PFSK-1 (cell line): Measurements from ENCODE around the gene CPT1A.

ENCODE experiments used
- FOXP2 ChIP-seq: optimal IDR thresholded peaks from 2 replicates; pipeline ENCODE3; 2011; ENCODE audit warnings: borderline replicate concordance, control low read depth, inconsistent platforms; ENCODE audit not compliant: insufficient read depth; ENCODE audit errors: extremely low read length, extremely low read depth
- POLR2AphosphoS5 ChIP-seq: IDR thresholded peaks from 2 replicates; pipeline ENCODE4 v1.6.1; 2012; ENCODE audit warnings: low read depth, mild to moderate bottlenecking, control low read depth, low read length, moderate library complexity
- REST ChIP-seq, 2 experiments: IDR thresholded peaks; 2 replicates each; pipeline versions ENCODE4 v1.6.1 to v1.8.0; 2011 to 2012; ENCODE audit warnings: low read depth in 2 of 2, low read length in 2 of 2, control low read depth in 1 of 2, inconsistent platforms in 1 of 2, mild to moderate bottlenecking in 1 of 2, moderate library complexity in 1 of 2; ENCODE audit not compliant: insufficient read depth in 1 of 2
- SIN3A ChIP-seq: IDR thresholded peaks from 2 replicates; pipeline ENCODE4 v1.6.1; 2012; ENCODE audit warnings: mild to moderate bottlenecking, low read length, moderate library complexity, borderline replicate concordance; ENCODE audit not compliant: insufficient read depth
- TAF1 ChIP-seq: IDR thresholded peaks from 2 replicates; pipeline ENCODE4 v1.6.1; 2012; ENCODE audit warnings: low read length, control low read depth, borderline replicate concordance; ENCODE audit not compliant: insufficient read depth

CPT1A gene

GRCh38 chr11:68741463-68741862, 100.3 kb downstream of the CPT1A start:
- TF ChIP-seq FOXP2 (no peak), REST (IDR thresholded peaks at IDR 0.05; ENCODE audit: insufficient read depth in 1 of 2, low read depth in 2 of 2, low read length in 2 of 2) (no peak), TAF1 (no peak), POLR2AphosphoS5 (no peak), SIN3A (no peak)

- TF ChIP-seq SIN3A (no peak), TAF1 (no peak), REST (IDR thresholded peaks at IDR 0.05; ENCODE audit: insufficient read depth in 1 of 2, low read depth in 2 of 2, low read length in 2 of 2) (no peak), FOXP2 (no peak), POLR2AphosphoS5 (no peak)
Measured at GRCh38 chr11:68735646-68736045, 106.1 kb downstream of the CPT1A start.

- TF ChIP-seq TAF1 (no peak), REST (IDR thresholded peaks at IDR 0.05; ENCODE audit: insufficient read depth in 1 of 2, low read depth in 2 of 2, low read length in 2 of 2) (no peak), POLR2AphosphoS5 (no peak), FOXP2 (no peak), SIN3A (no peak)
Measured at GRCh38 chr11:68735125-68735524, 106.6 kb downstream of the CPT1A start.

GRCh38 chr11:68734111-68734510, 107.6 kb downstream of the CPT1A start:
- TF ChIP-seq POLR2AphosphoS5 (no peak), SIN3A (no peak), TAF1 (no peak), REST (IDR thresholded peaks at IDR 0.05; ENCODE audit: insufficient read depth in 1 of 2, low read depth in 2 of 2, low read length in 2 of 2) (no peak), FOXP2 (no peak)

GRCh38 chr11:68727783-68728182, 113.9 kb downstream of the CPT1A start:
- TF ChIP-seq TAF1 (no peak), POLR2AphosphoS5 (no peak), REST (IDR thresholded peaks at IDR 0.05; ENCODE audit: insufficient read depth in 1 of 2, low read depth in 2 of 2, low read length in 2 of 2) (no peak), SIN3A (no peak), FOXP2 (no peak)
